NCI-H1092 (cell line): ENCODE data around the gene NCSTN.
"Not testable (repeated sequence)": the region's sequence is repeated elsewhere in the genome, so short reads cannot be mapped to it uniquely, and the experiment has no call there.

ENCODE experiments used
- DNase-seq: peaks from one replicate; lab custom pipeline; 2025; lab: John Stamatoyannopoulos, UW

The NCSTN gene

GRCh38 chr1:160371346-160371631 is 28.1 kb downstream of the NCSTN start:
- no peak for DNase-seq

GRCh38 chr1:160371756-160372155 is 28.6 kb downstream of the NCSTN start:
- no peak for DNase-seq

- no peak for DNase-seq
Measured at GRCh38 chr1:160373696-160374095, 30.5 kb downstream of the NCSTN start.

GRCh38 chr1:160374306-160375110 is 31.3 kb downstream of the NCSTN start:
- DNase-seq = no peak

GRCh38 chr1:160375788-160376524 is 32.8 kb downstream of the NCSTN start:
- no peak for DNase-seq

GRCh38 chr1:160376525-160377131 is 33.4 kb downstream of the NCSTN start:
- peak; percentile 41 for DNase-seq

DNA sequence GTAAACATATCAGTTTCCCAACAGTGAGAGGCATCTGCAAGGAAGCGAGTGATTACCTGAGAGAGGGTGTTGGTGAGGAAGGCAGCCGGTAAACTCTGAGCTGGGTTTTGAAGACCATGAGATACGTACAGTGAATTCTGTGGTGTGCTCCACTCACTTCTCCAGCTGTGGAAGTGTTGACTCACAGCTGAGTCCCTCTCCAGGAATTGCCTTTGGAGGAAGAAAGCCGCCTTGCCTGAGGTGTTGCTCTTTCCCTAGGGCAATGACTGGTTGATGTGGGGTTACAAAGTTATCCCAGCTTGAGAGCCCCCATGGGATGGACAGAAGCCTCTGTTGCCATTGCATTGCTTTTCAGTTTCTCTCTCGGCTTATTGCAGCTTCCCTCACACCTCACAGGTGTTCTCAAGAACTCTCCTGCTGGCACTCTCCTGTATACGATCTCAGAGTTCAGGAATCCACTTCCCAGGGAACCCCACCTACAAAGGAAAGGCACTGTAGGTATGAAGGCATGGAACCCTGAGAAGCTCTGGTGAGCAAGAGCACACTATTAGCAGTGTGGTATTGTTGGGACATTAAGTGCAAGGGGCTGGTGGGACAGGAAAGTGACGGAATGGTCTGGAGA is 34.5 kb downstream of the NCSTN start:
- DNase-seq = no peak

- not testable (repeated sequence) for DNase-seq
Measured at GRCh38 chr1:160384812-160385211, 41.6 kb downstream of the NCSTN start.

GRCh38 chr1:160388406-160388805 is 45.2 kb downstream of the NCSTN start:
- DNase-seq = not testable (repeated sequence)

- DNase-seq = no peak
Measured at GRCh38 chr1:160394673-160395072, 51.5 kb downstream of the NCSTN start.

- DNase-seq = no peak
Measured at GRCh38 chr1:160397651-160398050, 54.5 kb downstream of the NCSTN start.

DNA sequence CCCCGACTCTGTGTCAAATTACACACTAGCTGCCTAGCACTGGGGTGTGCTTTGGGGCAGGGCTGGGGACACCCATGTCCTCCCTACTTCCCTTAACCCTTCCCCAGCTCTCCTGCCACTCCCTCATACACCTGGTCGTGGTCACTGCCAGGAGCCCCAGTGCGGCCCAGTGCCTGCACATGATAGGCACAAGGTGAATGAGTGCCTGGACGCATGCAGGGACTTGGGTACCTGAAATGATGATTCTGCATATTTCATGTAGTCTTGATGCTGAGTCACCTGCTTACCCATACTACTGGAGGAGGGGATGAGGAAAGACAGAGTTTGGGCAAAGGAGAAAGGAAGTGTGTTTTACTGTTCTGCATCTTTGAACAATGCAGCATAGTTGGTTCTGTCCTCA is 55.6 kb downstream of the NCSTN start:
- no peak for DNase-seq

GRCh38 chr1:160399544-160400222 is 56.5 kb downstream of the NCSTN start:
- DNase-seq = no peak

DNA sequence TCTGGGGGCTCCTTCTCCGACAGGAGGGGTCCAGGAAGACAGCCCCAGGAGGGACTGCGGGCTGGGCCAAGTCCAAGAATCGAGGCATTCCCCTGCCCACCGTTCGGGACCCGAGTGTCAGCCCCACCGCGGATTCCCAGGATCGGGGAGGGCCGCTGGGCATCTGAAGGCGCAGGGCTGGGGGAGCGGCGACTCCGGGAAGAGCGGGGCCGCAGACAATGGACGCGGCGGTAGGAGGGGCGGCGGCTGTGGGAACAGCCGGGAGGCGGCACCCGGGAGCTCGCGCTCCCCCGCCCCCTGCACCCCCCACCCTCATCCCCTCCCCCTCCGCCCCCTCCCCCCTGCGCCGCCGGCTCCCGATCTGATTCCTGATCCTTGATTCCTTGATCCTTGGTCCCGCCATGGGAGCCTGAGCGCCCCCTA is 57.1 kb downstream of the NCSTN start, which contains the start of gene VANGL2:
Gene VANGL2, plus strand, starts transcription at position 342 of the 423 bp plus-strand sequence. CDS start 15,274 bp downstream, outside the sequence.
- DNase-seq = peak; percentile 71

- DNase-seq = peak; percentile 61
Measured at GRCh38 chr1:160400646-160401486, 57.7 kb downstream of the NCSTN start.

DNA sequence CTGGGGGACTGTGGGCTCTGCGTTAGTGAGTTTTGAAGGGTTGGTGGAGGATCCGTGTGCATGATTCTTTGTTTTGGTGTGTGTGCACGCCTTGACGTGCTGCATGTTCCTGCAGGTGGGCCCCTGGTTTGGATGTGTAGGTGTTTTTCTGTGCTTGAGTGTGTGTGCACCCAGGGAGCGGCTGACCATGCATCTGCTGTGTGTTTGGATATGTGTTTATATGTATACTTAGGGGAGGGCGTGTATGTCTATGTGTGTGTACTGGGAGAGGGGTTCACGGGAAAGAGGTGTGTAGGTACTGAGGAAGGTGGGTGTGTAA is 58.3 kb downstream of the NCSTN start:
- DNase-seq = no peak

DNA sequence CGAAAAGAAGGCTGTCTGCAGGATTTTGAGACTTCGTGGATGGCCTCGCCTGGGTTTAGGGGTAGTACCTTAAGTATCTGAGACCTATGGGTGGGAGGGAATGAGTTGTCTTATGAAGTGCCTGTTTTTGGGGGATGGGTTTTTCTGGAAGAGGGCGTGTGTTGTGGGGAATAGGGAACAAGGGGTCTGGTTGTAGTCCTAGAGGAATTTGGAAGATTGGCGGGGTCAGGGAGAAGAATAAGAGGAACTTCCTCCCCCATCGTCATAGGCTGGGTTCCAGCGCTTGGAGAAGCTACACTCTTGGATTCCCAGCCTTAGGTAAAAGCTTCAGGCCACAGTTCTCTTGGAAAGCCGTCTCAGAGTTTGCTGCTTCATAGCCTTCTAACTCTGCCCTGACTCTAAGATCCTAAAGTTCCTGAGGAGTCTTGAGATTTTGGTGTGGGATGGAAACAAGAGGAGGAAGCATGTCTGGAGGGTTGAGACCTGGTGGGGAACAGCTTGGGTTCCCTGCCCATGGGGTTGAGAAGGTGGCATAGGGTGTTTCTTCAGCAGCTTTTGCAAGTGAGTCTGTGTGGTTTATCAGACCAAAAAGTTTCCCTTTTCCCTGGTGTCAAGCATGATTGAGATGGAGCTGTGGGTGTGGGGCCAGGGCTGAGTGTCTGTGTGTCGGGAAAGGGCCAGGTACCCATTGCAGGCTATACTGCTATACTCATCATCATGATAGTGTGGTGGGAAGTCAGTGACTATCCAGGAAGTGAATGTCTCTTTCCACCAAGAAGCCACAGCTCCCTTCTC is 59.0 kb downstream of the NCSTN start:
- DNase-seq = no peak

- DNase-seq = no peak
Measured at GRCh38 chr1:160403244-160403643, 60.1 kb downstream of the NCSTN start.

- DNase-seq = no peak
Measured at GRCh38 chr1:160404094-160404493, 60.9 kb downstream of the NCSTN start.

DNA sequence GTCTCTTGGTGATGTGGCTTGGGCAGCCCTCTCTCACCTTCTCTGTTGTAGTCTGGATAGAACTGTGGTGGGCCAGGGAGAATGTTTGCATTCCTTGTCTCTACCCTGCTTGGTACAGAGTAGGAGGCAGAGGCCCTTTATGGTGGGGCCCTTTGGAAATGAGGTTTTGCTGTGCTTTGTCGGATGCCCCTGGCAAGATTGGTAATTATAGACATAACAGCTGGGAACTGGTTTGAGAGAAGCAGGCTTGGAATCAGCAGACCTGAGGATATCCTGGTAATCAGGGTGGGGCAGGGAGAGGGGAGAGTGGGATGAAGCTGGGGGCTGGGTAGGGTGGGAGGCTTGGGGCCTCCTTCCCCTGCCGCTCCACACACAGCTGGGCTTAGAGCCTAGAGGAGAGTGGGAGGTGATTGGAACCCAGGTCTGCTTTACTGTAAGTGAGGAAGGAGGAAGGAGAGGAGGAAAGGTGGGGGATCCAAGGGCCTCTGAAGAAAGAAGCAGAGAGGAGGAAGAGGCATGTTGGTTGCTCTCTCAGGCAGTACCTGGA is 62.2 kb downstream of the NCSTN start:
- DNase-seq = no peak
